Activated T-helper 1 cell treated with anti-CD3 and anti-CD28 coated beads, Interleukin-12 subunit alpha, Interleukin-12 subunit beta, Interleukin-2, Interleukin-4 antibody, amounts not matched to agents 30 ng/mL and 10 ng/mL and 1 ng/mL, durations not matched to agents 14 hours and 24 hours and 36 hours (primary cell): Measurements from ENCODE around the gene KDM1B. TPM values are rescaled to one million over a fixed set of nuclear protein-coding genes. Genes with fewer than 3 reads are reported as not detected.

Experiments used
- DNase-seq: peaks from one replicate; pipeline ENCODE4 v3.0.0; 2021; ENCODE audit warnings: low spot score
- H3K27ac Mint-ChIP-seq: one replicate; pipeline ENCODE4 v1.8.0; 2021; ENCODE audit warnings: mild to moderate bottlenecking, mixed read lengths
- H3K27me3 Mint-ChIP-seq: one replicate; pipeline ENCODE4 v1.8.0; 2022; ENCODE audit warnings: mild to moderate bottlenecking, moderate library complexity, mixed read lengths; ENCODE audit not compliant: insufficient read depth
- H3K36me3 Mint-ChIP-seq: one replicate; pipeline ENCODE4 v1.8.0; 2021; ENCODE audit warnings: low read depth, mixed read lengths
- H3K4me1 Mint-ChIP-seq: one replicate; pipeline ENCODE4 v1.8.0; 2021; ENCODE audit warnings: low read depth, mixed read lengths
- H3K4me3 Mint-ChIP-seq: one replicate; pipeline ENCODE4 v1.8.0; 2021; ENCODE audit warnings: mild to moderate bottlenecking, moderate library complexity, mixed read lengths
- H3K9me3 Mint-ChIP-seq: one replicate; pipeline ENCODE4 v1.8.0; 2021; ENCODE audit warnings: mixed read lengths
- intact Hi-C: fragments of 100-400 bp; cut with micrococcal nuclease; formaldehyde crosslinking; loops from one replicate; pipeline ENCODE4 v1.15.1; 2024
- total RNA-seq: library from RNA; stranded (reverse); gene quantifications from 2 replicates; pipeline ENCODE4 v1.2.3, GENCODE V29; 2022

Gene KDM1B, protein sequence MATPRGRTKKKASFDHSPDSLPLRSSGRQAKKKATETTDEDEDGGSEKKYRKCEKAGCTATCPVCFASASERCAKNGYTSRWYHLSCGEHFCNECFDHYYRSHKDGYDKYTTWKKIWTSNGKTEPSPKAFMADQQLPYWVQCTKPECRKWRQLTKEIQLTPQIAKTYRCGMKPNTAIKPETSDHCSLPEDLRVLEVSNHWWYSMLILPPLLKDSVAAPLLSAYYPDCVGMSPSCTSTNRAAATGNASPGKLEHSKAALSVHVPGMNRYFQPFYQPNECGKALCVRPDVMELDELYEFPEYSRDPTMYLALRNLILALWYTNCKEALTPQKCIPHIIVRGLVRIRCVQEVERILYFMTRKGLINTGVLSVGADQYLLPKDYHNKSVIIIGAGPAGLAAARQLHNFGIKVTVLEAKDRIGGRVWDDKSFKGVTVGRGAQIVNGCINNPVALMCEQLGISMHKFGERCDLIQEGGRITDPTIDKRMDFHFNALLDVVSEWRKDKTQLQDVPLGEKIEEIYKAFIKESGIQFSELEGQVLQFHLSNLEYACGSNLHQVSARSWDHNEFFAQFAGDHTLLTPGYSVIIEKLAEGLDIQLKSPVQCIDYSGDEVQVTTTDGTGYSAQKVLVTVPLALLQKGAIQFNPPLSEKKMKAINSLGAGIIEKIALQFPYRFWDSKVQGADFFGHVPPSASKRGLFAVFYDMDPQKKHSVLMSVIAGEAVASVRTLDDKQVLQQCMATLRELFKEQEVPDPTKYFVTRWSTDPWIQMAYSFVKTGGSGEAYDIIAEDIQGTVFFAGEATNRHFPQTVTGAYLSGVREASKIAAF
- total RNA-seq = 7.1 and 7.2 TPM in 2 replicates

DNA sequence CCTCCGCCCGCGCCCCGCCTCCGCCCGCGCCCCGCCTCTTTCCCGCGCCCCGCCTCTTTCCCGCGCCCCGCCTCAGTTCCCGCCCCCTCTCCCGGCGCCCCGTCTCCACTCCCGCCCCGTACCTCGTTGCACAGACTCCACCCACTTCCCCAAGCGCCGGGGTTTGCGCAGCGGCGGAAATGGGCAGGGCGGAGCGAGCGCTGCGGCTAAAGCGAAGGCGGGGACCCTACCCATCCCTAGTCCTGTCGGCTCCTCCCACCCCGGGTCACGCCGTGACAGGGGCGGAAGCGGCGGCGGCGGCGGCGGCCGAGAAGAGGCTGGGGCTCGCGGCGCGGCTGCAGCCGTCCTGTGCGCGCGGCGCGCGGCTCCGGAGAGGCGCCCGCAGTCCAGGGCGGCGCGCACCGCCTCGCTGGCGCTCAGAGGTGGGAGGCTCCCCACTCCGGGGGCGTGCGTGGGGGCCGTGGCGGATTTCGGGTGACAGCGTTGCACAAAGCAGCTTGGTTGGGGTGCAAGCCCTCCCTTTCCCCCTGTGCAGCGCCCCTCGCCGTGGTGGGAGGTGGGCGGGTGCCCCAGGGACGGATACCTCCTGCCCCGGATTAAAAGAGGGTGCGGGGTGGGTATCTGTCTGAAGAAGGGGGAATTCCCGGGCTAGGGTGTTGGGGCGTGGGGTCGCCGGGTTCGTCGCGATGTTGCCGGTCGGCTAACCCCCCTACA, at the start of gene KDM1B:
Gene KDM1B, plus strand, starts transcription at position 273 of the 714 bp plus-strand sequence. CDS start 4,474 bp downstream, outside the sequence.
- no peaks in the 10 kb centered on the region for H3K9me3 Mint-ChIP-seq

DNA sequence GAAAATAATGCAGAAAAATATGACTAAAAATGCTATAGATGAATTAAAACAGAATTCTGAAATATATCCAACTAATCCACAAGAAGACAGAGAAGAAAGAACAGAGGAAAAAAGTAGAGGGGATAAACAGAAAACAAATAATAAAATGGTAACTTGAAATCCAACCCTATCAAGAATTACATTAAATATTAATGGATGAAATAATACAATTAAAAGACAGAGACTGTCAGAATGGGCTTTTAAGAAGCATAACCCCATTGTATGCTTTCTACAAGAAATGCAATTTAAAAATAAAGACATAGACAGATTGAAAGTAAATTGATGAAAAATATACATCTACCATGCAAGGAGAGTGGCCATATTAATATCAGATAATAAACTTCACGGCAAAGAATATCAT, 48.2 kb upstream of the KDM1B start:
- intact Hi-C loops = no loop called here

More for the DNA sequence above, at the start of gene KDM1B:
- peak; percentile 99 for DNase-seq
- Mint-ChIP-seq H3K27me3 (peaks cover 9% of the 10 kb centered on the region), H3K4me1 (peaks cover 24% of the 10 kb centered on the region), H3K36me3 (peaks cover 9% of the 10 kb centered on the region), H3K4me3 (peak within 1 kb of the TSS; percentile 92), H3K27ac (peak within 1 kb of the TSS; percentile 92)
- intact Hi-C loops = loop anchor here (1.0 to 5.0 kb wide), 6 partner anchors 33 to 555 kb away; partner anchors contain the start of genes FAM8A1, NHLRC1 and NUP153

DNA sequence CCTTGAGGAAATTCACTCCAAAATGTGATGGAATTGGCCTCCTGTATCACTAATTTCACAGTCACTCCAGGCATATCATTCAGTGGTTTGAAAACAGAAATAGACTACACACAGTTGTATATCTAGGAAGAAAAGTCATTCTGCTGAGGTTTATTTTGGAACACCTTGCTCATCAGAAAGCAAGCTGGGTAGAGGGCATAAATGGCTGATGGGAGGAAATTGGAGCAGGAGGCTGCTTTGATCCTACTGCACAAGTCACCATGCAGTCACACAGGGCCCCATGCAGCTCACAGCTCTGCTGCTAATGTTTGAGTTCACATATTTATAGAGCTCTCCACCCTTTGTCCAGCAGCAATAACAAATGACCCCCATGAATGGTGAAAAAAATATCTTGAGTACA, 45.1 kb upstream of the KDM1B start:
- intact Hi-C loops = loop anchor here (10.0 kb wide), 1 partner anchor 225 kb away; no protein-coding TSS in a partner anchor
- Mint-ChIP-seq H3K4me1 (peaks cover 2% of the 10 kb centered on the region), H3K9me3 (peaks cover 11% of the 10 kb centered on the region), H3K27me3 (peaks cover 42% of the 10 kb centered on the region), H3K4me3 (no peak overlapping the region), H3K36me3 (no peaks in the 10 kb centered on the region), H3K27ac (no peak overlapping the region)
- DNase-seq = no peak

More for the DNA sequence above, 48.2 kb upstream of the KDM1B start:
- no peak overlapping the region for H3K4me3 Mint-ChIP-seq
- peaks cover 29% of the 10 kb centered on the region for H3K27me3 Mint-ChIP-seq
- H3K27ac Mint-ChIP-seq = no peak overlapping the region
- H3K4me1 Mint-ChIP-seq = no peaks in the 10 kb centered on the region
- no peaks in the 10 kb centered on the region for H3K36me3 Mint-ChIP-seq
- no peak for DNase-seq
- H3K9me3 Mint-ChIP-seq = peaks cover 11% of the 10 kb centered on the region

DNA sequence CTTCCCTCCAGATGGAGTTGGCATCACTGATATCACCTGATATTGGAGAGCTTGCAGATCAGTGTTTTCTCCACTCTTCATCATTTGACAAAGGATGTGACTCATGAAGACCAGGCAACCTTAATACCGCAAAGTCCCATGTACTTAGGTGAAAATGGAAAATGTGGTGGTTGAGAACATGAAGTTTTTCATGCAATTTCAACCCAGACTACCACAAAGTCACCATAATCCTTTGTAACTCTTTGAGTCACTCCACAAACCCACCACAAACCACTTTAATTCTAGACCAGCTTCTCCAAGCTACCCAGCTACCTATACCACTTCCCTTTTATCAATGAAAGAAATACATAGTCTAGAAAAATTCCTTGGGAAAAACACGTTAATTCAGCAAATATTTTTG, 39.9 kb upstream of the KDM1B start:
- H3K9me3 Mint-ChIP-seq = no peaks in the 10 kb centered on the region
- intact Hi-C loops = loop anchor here (1.0 to 10.0 kb wide), 3 partner anchors 40 to 231 kb away; partner anchors contain the start of genes KDM1B and TPMT
- peaks cover 11% of the 10 kb centered on the region for H3K4me1 Mint-ChIP-seq
- DNase-seq = peak; percentile 7
- H3K4me3 Mint-ChIP-seq = peak overlapping the region; percentile 7
- peak overlapping the region; percentile 33 for H3K27ac Mint-ChIP-seq
- H3K27me3 Mint-ChIP-seq = peaks cover 64% of the 10 kb centered on the region
- no peaks in the 10 kb centered on the region for H3K36me3 Mint-ChIP-seq

DNA sequence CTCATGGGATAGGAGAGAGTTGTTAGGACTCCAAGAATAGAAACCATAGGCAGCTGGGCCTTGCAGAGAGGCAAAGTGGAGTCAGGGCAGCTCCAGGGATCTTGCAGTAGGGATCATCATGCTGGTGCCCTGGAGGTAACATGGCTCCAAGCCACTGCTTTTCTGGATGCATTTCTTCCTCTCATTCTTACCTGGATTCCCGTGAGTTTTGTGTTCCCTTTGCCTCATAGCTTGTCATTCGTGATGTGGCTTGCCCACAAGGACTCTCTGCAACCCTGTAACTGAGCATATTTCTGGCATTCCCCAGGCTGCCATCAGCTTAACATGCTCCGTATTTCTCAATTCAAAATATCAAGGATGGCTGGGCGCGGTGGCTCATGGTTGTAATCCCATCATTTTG, 38.1 kb upstream of the KDM1B start:
- intact Hi-C loops = loop anchor here (10.0 kb wide), 1 partner anchor 232 kb away; no protein-coding TSS in a partner anchor
- no peak for DNase-seq
- Mint-ChIP-seq H3K4me1 (peaks cover 11% of the 10 kb centered on the region), H3K36me3 (no peaks in the 10 kb centered on the region), H3K9me3 (no peaks in the 10 kb centered on the region), H3K27ac (no peak overlapping the region), H3K4me3 (no peak overlapping the region), H3K27me3 (peaks cover 60% of the 10 kb centered on the region)

DNA sequence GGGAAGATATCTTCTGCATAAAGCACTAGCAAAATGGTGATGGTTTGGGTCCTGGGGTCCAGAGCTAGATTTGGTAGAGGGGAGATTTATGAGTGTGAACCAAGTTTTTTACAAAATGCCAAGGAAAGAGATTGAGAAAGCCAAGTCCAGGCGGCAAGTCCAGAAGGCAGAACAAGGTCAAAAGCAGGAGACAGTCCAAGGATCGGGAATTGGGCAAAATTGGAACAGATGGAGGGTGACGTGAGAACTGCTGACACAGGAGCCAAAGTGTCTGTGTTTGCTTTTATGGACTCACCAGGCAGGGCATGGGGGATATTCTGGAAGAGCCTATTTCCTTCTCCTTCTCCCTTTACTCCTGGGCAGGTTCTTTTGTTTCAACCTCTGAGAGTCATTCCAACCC, 36.9 kb upstream of the KDM1B start:
- peaks cover 19% of the 10 kb centered on the region for H3K4me1 Mint-ChIP-seq
- H3K36me3 Mint-ChIP-seq = no peaks in the 10 kb centered on the region
- no peak for DNase-seq
- no peaks in the 10 kb centered on the region for H3K9me3 Mint-ChIP-seq
- intact Hi-C loops = loop anchor here (10.0 kb wide), 1 partner anchor 234 kb away; no protein-coding TSS in a partner anchor
- H3K4me3 Mint-ChIP-seq = no peak overlapping the region
- H3K27ac Mint-ChIP-seq = no peak overlapping the region
- H3K27me3 Mint-ChIP-seq = peaks cover 60% of the 10 kb centered on the region

DNA sequence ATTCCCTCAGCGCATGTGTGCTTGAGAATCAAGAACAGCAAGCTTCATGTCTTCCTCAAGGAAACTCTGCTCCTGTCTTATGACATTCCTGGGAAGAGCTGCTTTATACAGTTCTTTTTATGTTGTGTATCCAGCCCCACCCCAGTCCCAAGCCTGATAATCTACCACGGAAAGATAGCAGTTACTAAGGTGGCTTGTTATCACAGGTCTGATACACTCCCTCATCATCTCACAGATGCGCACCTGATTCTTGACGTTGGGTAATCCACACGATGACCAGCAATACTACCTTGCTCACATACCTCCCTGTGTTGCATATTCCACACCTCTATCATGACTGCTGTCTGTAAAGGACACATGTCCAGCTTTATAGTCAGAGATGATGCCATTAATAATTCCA, 36.0 kb upstream of the KDM1B start:
- DNase-seq = no peak
- H3K9me3 Mint-ChIP-seq = no peaks in the 10 kb centered on the region
- intact Hi-C loops = loop anchor here (10.0 kb wide), 1 partner anchor 234 kb away; no protein-coding TSS in a partner anchor
- peaks cover 19% of the 10 kb centered on the region for H3K4me1 Mint-ChIP-seq
- H3K36me3 Mint-ChIP-seq = no peaks in the 10 kb centered on the region
- no peak overlapping the region for H3K4me3 Mint-ChIP-seq
- H3K27ac Mint-ChIP-seq = no peak overlapping the region
- peaks cover 59% of the 10 kb centered on the region for H3K27me3 Mint-ChIP-seq

DNA sequence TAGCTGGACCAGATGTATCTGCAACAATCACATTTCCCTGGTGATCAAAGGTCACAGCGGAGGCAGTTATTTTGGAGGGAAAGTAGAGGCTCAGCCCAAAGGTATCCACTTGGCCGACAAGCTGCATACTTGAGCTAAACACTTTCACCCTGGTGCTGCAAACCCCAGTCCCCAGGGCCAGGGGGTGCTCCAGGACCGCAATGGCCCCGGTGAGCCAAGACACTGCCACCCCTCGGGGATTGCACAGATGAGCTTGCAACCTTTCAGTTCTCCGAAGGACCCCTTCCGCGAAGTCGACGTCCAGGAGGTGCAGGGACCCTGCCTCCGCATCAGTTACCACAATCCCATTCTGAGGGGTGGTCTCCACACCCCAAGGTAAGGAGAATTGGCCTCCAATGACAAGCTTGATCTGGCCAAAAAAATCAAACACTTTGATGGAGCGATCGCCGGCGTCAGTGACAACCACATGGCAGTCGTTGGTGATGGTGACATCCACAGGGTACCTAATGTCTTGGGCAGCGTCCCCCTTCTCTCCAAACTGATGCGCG, 33.6 kb upstream of the KDM1B start:
- Mint-ChIP-seq H3K9me3 (no peaks in the 10 kb centered on the region), H3K27me3 (peaks cover 58% of the 10 kb centered on the region), H3K4me3 (no peak overlapping the region), H3K4me1 (peaks cover 8% of the 10 kb centered on the region), H3K36me3 (no peaks in the 10 kb centered on the region), H3K27ac (no peak overlapping the region)
- intact Hi-C loops = loop anchor here (2.0 to 10.0 kb wide), 8 partner anchors 33 to 965 kb away; partner anchors contain the start of genes DEK, KDM1B, NUP153 and TPMT
- DNase-seq = no peak

DNA sequence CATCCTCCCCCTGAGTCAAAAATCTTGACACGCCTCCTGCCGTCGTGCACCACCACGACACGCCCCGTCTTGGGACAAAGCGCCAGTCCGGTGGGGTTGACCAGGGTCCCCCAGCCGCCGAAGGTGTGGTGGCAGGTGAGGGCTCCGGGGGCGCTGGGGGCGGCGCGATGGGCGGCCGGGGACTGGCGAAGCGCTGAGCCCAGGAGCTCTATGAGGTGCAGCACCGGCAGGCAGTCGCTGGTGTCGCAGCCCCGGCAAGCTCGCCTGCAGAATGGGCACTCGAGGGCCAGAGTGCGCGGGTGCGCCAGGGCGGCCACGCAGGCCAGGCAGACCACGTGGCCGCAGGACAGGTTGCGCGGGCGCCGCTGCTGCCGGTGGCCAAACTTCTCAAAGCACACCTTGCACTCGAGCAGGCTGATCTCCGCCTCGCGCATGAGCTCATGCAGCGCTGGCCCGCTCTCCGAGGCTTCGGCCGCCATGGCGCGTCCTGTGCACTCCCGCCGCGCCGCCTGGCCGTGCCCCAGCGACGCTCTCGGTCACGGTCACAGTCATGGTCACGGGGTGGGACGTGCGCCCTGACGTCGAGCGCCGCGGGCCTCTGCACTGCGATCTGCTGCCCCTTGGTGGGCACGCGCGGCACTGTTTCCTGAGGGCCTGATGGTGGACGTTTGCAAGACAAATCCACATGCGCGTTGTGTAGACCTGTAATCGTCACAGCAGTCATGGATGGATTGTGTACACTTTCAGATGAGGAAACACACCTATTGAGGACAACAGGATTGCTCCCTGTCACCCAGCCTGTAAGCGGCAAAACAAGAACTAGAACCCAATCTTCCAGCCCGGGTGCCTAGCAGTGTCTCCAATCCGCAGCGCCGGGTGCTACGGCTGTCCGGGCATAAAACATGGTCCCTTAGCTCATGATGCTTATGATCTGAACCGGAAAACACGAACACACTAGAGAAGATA, 32.8 kb upstream of the KDM1B start, which contains the start of gene NHLRC1:
Gene NHLRC1, minus strand, starts transcription at position 550 of the 966 bp plus-strand sequence. Its CDS starts 71 bp downstream, at position 479.
- H3K9me3 Mint-ChIP-seq = no peaks in the 10 kb centered on the region
- H3K27me3 Mint-ChIP-seq = peaks cover 54% of the 10 kb centered on the region
- peak within 1 kb of the TSS; percentile 72 for H3K4me3 Mint-ChIP-seq
- H3K27ac Mint-ChIP-seq = peak within 1 kb of the TSS; percentile 62
- H3K4me1 Mint-ChIP-seq = peaks cover 8% of the 10 kb centered on the region
- H3K36me3 Mint-ChIP-seq = no peaks in the 10 kb centered on the region
- peak; percentile 62 for DNase-seq
- intact Hi-C loops = loop anchor here (2.0 to 10.0 kb wide), 8 partner anchors 32 to 966 kb away; partner anchors contain the start of genes DEK, KDM1B, NUP153 and TPMT

DNA sequence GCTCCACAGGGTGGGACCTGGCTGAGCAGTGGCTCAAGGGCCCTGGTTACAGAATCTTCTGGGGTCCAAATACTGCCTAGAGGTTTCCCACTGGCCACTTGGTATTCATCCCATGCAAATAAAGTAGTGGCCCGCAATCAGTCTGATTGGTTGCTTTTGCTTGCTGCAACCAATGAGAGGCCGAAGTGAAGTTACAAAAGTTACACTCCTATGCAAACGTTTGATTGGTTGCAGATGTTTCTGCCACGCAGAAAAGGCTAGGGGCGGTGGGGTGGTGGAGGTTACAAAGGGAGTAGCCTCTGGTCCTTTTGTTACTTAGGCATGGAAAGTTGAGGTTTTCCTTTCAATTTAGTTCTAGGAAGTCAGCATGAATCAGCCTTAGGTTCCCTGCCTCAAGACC, 29.1 kb upstream of the KDM1B start:
- Mint-ChIP-seq H3K9me3 (no peaks in the 10 kb centered on the region), H3K36me3 (no peaks in the 10 kb centered on the region), H3K4me3 (no peak overlapping the region), H3K27ac (no peak overlapping the region), H3K4me1 (peaks cover 8% of the 10 kb centered on the region), H3K27me3 (peaks cover 25% of the 10 kb centered on the region)
- intact Hi-C loops = loop anchor here (10.0 kb wide), 2 partner anchors 379 to 421 kb away; partner anchors contain the start of gene NUP153
- no peak for DNase-seq

DNA sequence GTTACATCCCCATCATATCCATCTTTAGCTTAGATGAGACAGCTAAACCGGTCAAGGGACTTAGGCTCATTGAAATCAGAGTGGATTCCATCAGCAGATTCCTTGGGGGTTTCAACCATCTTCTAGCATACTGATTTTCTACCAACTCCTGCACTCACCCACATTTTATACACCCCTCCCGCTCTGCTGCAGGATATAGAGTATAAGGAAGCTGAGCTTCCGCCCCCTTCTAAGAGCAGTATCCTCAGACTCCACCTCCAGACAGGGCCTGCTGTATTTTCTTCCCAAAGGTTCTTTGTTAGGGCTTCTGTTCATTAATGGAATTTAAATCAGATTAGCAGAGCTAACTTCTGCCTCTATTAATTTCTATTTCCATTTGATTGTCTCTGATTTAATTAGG, 22.9 kb upstream of the KDM1B start:
- DNase-seq = no peak
- intact Hi-C loops = no loop called here
- Mint-ChIP-seq H3K27me3 (peaks cover 2% of the 10 kb centered on the region), H3K9me3 (no peaks in the 10 kb centered on the region), H3K4me1 (no peaks in the 10 kb centered on the region), H3K4me3 (no peak overlapping the region), H3K36me3 (no peaks in the 10 kb centered on the region), H3K27ac (no peak overlapping the region)
